A549 (cell line): Measurements from ENCODE around the gene RIPPLY3. TPM values are rescaled to one million over a fixed set of nuclear protein-coding genes. Genes with fewer than 3 reads are reported as not detected.

Experiments
- ATAC-seq, 2 experiments: fragments of 200-7000 bp in 1 of 2; fragments of >200 bp in 1 of 2; cut with Nextera tagmentation in 1 of 2; cut with Tn5 transposase in 1 of 2; 3 replicates each; pipeline versions ENCODE4 v1.8.0 to v1.9.1; 2018 to 2020; ENCODE audit warnings: mild to moderate bottlenecking in 1 of 2, moderate library complexity in 1 of 2
- CTCF ChIA-PET: fragments of 300-600 bp; sonication (Branson Sonifier 250); formaldehyde crosslinking; extraction: SDS; loops from one replicate; lab custom pipeline; 2021; ENCODE audit warnings: antibody characterized with exemption, inconsistent platforms; lab: Yijun Ruan, JAX
- POLR2A ChIA-PET: fragments of 350-600 bp; formaldehyde crosslinking; extraction: SDS; loops from one replicate; lab custom pipeline; 2021; ENCODE audit warnings: antibody characterized with exemption, inconsistent platforms; lab: Yijun Ruan, JAX
- DNase-seq, 2 experiments: peaks; one replicate each; pipeline versions ENCODE4 v3.0.0 to v3.0.0-alpha.2; 2011 to 2016; ENCODE audit warnings: low read depth in 1 of 2, low spot score in 1 of 2
- FAIRE-seq: peaks from 2 replicates; lab custom pipeline; 2011; peaks lifted over from hg19 to GRCh38; lab: Jason Lieb, UNC
- H3K27ac ChIP-seq, 2 experiments: fragments of >200 bp; sonication (Bioruptor Twin); formaldehyde crosslinking; 3 replicates each; pipeline ENCODE4 v1.5.1; 2016 to 2017
- H3K4me1 ChIP-seq: fragments of >200 bp; sonication (Bioruptor Twin); formaldehyde crosslinking; 3 replicates; pipeline ENCODE4 v1.6.1; 2016
- H3K4me2 ChIP-seq: fragments of >200 bp; sonication (Bioruptor Twin); formaldehyde crosslinking; 3 replicates; pipeline ENCODE4 v1.6.1; 2016
- H3K4me3 ChIP-seq: fragments of >200 bp; sonication (Bioruptor Twin); formaldehyde crosslinking; 3 replicates; pipeline ENCODE4 v1.5.1; 2016
- H3K9me3 ChIP-seq: fragments of >200 bp; sonication (Bioruptor Twin); formaldehyde crosslinking; 3 replicates; pipeline ENCODE4 v1.6.1; 2016
- BHLHE40 ChIP-seq: IDR thresholded peaks from 2 replicates; pipeline ENCODE4 v1.6.1; 2012; ENCODE audit warnings: low read depth, low read length, inconsistent platforms
- CBX8 ChIP-seq: fragments of 200-600 bp; sonication (generic); IDR thresholded peaks from 2 replicates; pipeline ENCODE4 v1.6.1; 2016
- EHF ChIP-seq: fragments of 250-450 bp; sonication (Bioruptor Pico); IDR thresholded peaks from 2 replicates; pipeline ENCODE4 v1.5.0; 2020; ENCODE audit warnings: mild to moderate bottlenecking
- EHMT2 ChIP-seq: fragments of 200-600 bp; sonication (generic); IDR thresholded peaks from 2 replicates; pipeline ENCODE4 v1.6.1; 2016; ENCODE audit warnings: antibody characterized with exemption, low read depth, mild to moderate bottlenecking, moderate library complexity
- FOSL2 ChIP-seq, 2 experiments: fragments of 450-650 bp in 1 of 2; fragments of >200 bp in 1 of 2; sonication (Bioruptor Twin) in 1 of 2; formaldehyde crosslinking; IDR thresholded peaks; 2 replicates each; pipeline versions ENCODE4 v1.5.0 to v1.6.1; 2016 to 2020; ENCODE audit warnings: mild to moderate bottlenecking in 1 of 2, moderate library complexity in 1 of 2
- GATA3 ChIP-seq: IDR thresholded peaks from 2 replicates; pipeline ENCODE4 v1.6.1; 2012; ENCODE audit warnings: borderline replicate concordance
- HEYL ChIP-seq: fragments of 250-450 bp; sonication (Bioruptor Pico); IDR thresholded peaks from 2 replicates; pipeline ENCODE4 v1.8.0; 2021; ENCODE audit warnings: mild to moderate bottlenecking, moderate library complexity
- HOXA7 ChIP-seq: fragments of 250-450 bp; sonication (Bioruptor Pico); IDR thresholded peaks from 2 replicates; pipeline ENCODE4 v1.5.0; 2020; ENCODE audit warnings: mild to moderate bottlenecking, moderate library complexity
- HOXB13 ChIP-seq: fragments of 250-450 bp; sonication (Bioruptor Pico); IDR thresholded peaks from 2 replicates; pipeline ENCODE4 v1.5.0; 2020; ENCODE audit warnings: low read depth, mild to moderate bottlenecking, moderate library complexity
- JUN ChIP-seq, 2 experiments: fragments of >200 bp; sonication (Bioruptor Twin); formaldehyde crosslinking; IDR thresholded peaks; 2 replicates in 1 of 2; 3 replicates in 1 of 2; pipeline ENCODE4 v1.6.1; 2016 to 2017
- JUNB ChIP-seq: fragments of >200 bp; sonication (Bioruptor Twin); formaldehyde crosslinking; IDR thresholded peaks from 2 replicates; pipeline ENCODE4 v1.6.1; 2016
- KDM5A ChIP-seq: fragments of 200-600 bp; sonication (generic); IDR thresholded peaks from 2 replicates; pipeline ENCODE4 v1.6.1; 2016; ENCODE audit warnings: antibody characterized with exemption, mild to moderate bottlenecking
- MAFK ChIP-seq: fragments of 450-650 bp; IDR thresholded peaks from 2 replicates; pipeline ENCODE4 v1.6.1; 2014; ENCODE audit not compliant: partially characterized antibody
- MYC ChIP-seq: IDR thresholded peaks from 2 replicates; pipeline ENCODE4 v1.6.1; 2012; ENCODE audit warnings: mild to moderate bottlenecking, inconsistent platforms, low read length, improper control_type of control experiment, borderline replicate concordance
- NFE2L2 ChIP-seq: fragments of 150-350 bp; conservative IDR thresholded peaks from 2 replicates; pipeline ENCODE4 v1.6.1; 2014; ENCODE audit warnings: low read length
- NR3C1 ChIP-seq: fragments of >200 bp; sonication (Bioruptor Twin); formaldehyde crosslinking; IDR thresholded peaks from 3 replicates; pipeline ENCODE4 v1.6.1; 2017
- PHF8 ChIP-seq: fragments of 200-600 bp; sonication (generic); IDR thresholded peaks from 2 replicates; pipeline ENCODE4 v1.6.1; 2016; ENCODE audit warnings: low read depth, mild to moderate bottlenecking, antibody characterized with exemption, moderate library complexity, borderline replicate concordance
- POLR2AphosphoS2 ChIP-seq: conservative IDR thresholded peaks from 2 replicates; pipeline ENCODE4 v1.6.1; 2012; ENCODE audit warnings: low read length, improper control_type of control experiment, inconsistent platforms
- RFX5 ChIP-seq: fragments of 450-650 bp; IDR thresholded peaks from 2 replicates; pipeline ENCODE4 v1.7.1; 2014; ENCODE audit warnings: antibody characterized with exemption, mild to moderate bottlenecking, moderate library complexity
- RNF2 ChIP-seq: fragments of 200-600 bp; sonication (generic); IDR thresholded peaks from 2 replicates; pipeline ENCODE4 v1.6.1; 2016; ENCODE audit warnings: low read depth, mild to moderate bottlenecking, antibody characterized with exemption, moderate library complexity, borderline replicate concordance
- SREBF2 ChIP-seq: fragments of 450-650 bp; IDR thresholded peaks from 2 replicates; pipeline ENCODE4 v1.6.1; 2014; ENCODE audit warnings: mild to moderate bottlenecking, moderate library complexity
- TFCP2L1 ChIP-seq: fragments of 250-450 bp; sonication (Bioruptor Pico); IDR thresholded peaks from 2 replicates; pipeline ENCODE4 v1.5.0; 2021; ENCODE audit warnings: mild to moderate bottlenecking
- TP53 ChIP-seq: fragments of 250-450 bp; sonication (Bioruptor Pico); IDR thresholded peaks from 2 replicates; pipeline ENCODE4 v1.5.0; 2021; ENCODE audit warnings: mild to moderate bottlenecking, moderate library complexity
- WGBS: methylation state at CpG from one replicate; pipeline ENCODE4 v1.1.6; 2017; ENCODE audit errors: missing lambda C conversion rate; 5-methylcytosine and 5-hydroxymethylcytosine counted together
- polyA plus RNA-seq, 4 experiments: library from polyadenylated mRNA; depleted of rRNA in 3 of 4; stranded (reverse); fragments of >200 nt; fragmentation: RNase III in 1 of 4; extraction: RNeasy Plus Mini Kit Qiagen cat#74134 plus additional on column Dnase treatment in 1 of 4; gene quantifications; 2 replicates in 3 of 4; 3 replicates in 1 of 4; pipeline ENCODE4 v1.2.3, GENCODE V29; 2011 to 2017
- TF ChIP-seq, protein P1 (sequence below): IDR thresholded peaks from 2 replicates; pipeline ENCODE4 v1.6.1; 2012
- TF ChIP-seq, protein P2 (sequence below): fragments of 250-450 bp; sonication (Bioruptor Pico); IDR thresholded peaks from 2 replicates; pipeline ENCODE4 v1.5.0; 2021; ENCODE audit warnings: mild to moderate bottlenecking, moderate library complexity, borderline replicate concordance
- TF ChIP-seq, protein P3 (sequence below): fragments of >200 bp; sonication (Bioruptor Twin); formaldehyde crosslinking; IDR thresholded peaks from 3 replicates; pipeline ENCODE4 v1.6.1; 2016

Gene RIPPLY3
- polyA plus RNA-seq, 2 of the 4 experiments (the other 2 are of a cell fraction): 0.65 to 1.5 TPM

DNA sequence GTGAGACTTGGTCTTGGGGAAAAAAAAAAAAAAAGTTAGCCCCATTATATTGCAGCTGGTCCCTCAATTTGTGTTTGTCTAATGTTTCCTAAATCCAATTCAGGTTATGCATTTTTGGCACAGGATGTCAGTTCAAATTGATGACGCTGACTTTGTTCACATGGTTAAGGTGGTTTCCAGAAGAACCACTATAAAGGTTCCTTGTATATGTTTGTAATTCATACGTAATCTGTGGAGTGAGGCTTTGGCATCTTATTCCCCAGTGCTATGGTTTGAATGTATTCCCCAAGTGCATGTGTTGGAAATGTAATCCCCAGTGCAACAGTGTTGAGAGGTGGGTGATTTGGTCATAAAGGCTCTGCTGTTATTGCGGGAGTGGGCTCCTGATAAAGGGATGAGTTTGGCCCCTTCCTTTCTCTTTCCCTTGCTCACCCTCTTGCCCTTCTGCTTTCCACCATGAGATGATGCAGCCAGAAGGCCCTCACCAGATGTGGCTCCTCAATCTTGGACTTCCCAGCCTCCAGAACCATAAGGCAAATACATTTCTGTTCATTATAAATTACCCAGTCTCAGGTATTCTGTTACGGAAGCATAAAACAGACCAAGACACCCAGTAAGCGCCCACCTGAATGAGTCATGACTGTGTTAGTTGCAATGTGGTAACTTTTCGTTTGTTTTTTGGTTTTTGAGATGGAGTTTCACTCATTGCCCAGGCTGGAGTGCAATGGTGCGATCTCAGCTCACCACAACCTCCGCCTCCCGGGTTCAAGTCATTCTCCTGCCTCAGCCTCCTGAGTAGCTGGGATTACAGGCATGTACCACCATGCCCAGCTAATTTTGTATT lies 20.5 kb upstream of the RIPPLY3 start:
- Histone ChIP-seq H3K4me1 (peaks cover 15% of the 10 kb centered on the region), H3K27ac (no peak overlapping the region), H3K4me3 (no peak overlapping the region), H3K4me2 (no peak overlapping the region), H3K9me3 (no peaks in the 10 kb centered on the region)
- TF ChIP-seq BHLHE40 (no peak), MAFK (no peak), KDM5A (no peak), HOXB13 (no peak), POLR2AphosphoS2 (no peak), HEYL (CRISPR knock-in tag) (no peak), PHF8 (no peak), TFCP2L1 (no peak), GATA3 (no peak), MYC (no peak), EHF (no peak), RFX5 (no peak), SREBF2 (no peak), FOSL2 (IDR thresholded peaks at IDR 0.05) (no peak), FOSL2 (CRISPR knock-in tag; IDR thresholded peaks at IDR 0.05) (no peak), EHMT2 (no peak), NFE2L2 (no peak), NR3C1 (no peak)
- TF ChIP-seq, protein P1, sequence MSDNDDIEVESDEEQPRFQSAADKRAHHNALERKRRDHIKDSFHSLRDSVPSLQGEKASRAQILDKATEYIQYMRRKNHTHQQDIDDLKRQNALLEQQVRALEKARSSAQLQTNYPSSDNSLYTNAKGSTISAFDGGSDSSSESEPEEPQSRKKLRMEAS: no peak
- TF ChIP-seq, protein P2, sequence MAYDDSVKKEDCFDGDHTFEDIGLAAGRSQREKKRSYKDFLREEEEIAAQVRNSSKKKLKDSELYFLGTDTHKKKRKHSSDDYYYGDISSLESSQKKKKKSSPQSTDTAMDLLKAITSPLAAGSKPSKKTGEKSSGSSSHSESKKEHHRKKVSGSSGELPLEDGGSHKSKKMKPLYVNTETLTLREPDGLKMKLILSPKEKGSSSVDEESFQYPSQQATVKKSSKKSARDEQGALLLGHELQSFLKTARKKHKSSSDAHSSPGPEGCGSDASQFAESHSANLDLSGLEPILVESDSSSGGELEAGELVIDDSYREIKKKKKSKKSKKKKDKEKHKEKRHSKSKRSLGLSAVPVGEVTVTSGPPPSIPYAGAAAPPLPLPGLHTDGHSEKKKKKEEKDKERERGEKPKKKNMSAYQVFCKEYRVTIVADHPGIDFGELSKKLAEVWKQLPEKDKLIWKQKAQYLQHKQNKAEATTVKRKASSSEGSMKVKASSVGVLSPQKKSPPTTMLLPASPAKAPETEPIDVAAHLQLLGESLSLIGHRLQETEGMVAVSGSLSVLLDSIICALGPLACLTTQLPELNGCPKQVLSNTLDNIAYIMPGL (CRISPR knock-in tag): no peak
- no peak for FAIRE-seq
- no peak for DNase-seq
- POLR2A ChIA-PET: no interaction called here
- CTCF ChIA-PET: no interaction called here
- no peak for ATAC-seq
- WGBS: 72% methylated on average over 9 of the region's 9 CpGs

DNA sequence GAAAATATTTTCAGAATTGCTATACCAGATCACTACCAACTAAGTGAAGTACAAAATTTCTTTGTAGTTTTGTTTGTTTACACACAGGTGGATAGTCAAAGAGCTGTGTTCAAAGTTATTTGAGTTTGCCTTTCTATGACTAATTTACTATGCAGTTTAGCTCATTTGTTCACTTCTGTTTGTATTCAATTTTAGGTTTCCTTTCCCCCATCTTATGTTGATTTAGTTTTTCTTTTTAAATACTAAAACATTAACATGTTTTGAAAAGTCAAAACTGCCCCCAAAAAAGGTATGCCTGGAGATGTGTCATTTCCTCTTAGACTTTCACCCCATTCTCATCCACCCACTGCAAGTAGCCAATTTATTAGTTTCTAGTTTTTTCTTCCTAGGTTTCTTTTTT lies 18.7 kb upstream of the RIPPLY3 start:
- no peak for DNase-seq
- H3K4me2 ChIP-seq: peak overlapping the region; percentile 56
- ChIA-PET POLR2A (no interaction called here), CTCF (interaction anchor here (1.3 to 1.8 kb wide), 2 partner anchors 9 to 11 kb away, joined by 3 to 19 read pairs; no protein-coding TSS in a partner anchor)
- no peak overlapping the region for H3K4me3 ChIP-seq
- H3K4me1 ChIP-seq: peaks cover 15% of the 10 kb centered on the region
- no peak for ATAC-seq
- no peak for FAIRE-seq
- no peaks in the 10 kb centered on the region for H3K9me3 ChIP-seq
- 0 out of 6 replicates have a peak overlapping the region, but pooled peaks have one; percentile 24 to 34 for H3K27ac ChIP-seq
- TF ChIP-seq RNF2: no peak
- TF ChIP-seq SREBF2: no peak
- no peak for TF ChIP-seq POLR2AphosphoS2
- TF ChIP-seq CBX8: no peak
- no peak for TF ChIP-seq HEYL (CRISPR knock-in tag)
- no peak for TF ChIP-seq HOXB13
- TF ChIP-seq MAFK: no peak
- no peak for TF ChIP-seq JUNB
- TF ChIP-seq JUN (IDR thresholded peaks at IDR 0.05): no peak
- no peak for TF ChIP-seq TP53 (CRISPR knock-in tag)
- TF ChIP-seq, protein P3, sequence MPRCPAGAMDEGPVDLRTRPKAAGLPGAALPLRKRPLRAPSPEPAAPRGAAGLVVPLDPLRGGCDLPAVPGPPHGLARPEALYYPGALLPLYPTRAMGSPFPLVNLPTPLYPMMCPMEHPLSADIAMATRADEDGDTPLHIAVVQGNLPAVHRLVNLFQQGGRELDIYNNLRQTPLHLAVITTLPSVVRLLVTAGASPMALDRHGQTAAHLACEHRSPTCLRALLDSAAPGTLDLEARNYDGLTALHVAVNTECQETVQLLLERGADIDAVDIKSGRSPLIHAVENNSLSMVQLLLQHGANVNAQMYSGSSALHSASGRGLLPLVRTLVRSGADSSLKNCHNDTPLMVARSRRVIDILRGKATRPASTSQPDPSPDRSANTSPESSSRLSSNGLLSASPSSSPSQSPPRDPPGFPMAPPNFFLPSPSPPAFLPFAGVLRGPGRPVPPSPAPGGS: no peak
- TF ChIP-seq HOXA7: no peak
